HG03064 (cell line): Measurements from ENCODE around the gene PTPRN2.
"Not testable (repeated sequence)": the region's sequence is repeated elsewhere in the genome, so short reads cannot be mapped to it uniquely, and the experiment has no call there.

Source experiments
- ATAC-seq: cut with Tn5 transposase; IDR thresholded peaks from one replicate; pipeline ENCODE4 v1.9.1; 2021; ENCODE audit warnings: low read depth; ENCODE audit not compliant: unreplicated experiment

PTPRN2 gene

GRCh38 chr7:158536871-158537515, 50.6 kb downstream of the PTPRN2 start:
- ATAC-seq: no peak

- no peak for ATAC-seq
Observed at GRCh38 chr7:158535079-158535478, 52.5 kb downstream of the PTPRN2 start.

DNA sequence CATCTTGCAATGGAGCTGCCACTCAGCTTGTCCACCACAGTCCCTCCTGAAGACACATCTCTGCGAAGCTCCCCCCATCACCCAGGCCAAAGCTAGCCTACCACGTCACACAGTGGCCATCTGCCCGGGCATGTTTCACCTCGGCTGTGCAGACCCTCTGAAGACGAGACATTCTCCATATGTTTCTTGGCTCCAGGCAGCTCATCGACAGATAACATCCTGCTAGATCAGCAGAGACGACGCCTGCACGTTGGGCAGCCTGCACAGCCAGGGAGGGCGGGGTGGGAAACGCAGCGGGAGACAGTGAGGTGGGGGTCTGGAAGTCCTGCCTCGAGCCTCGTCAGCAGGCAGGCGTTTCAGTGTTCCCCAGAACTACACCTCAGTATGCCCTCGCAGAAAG, 53.0 kb downstream of the PTPRN2 start:
- ATAC-seq: no peak

GRCh38 chr7:158534134-158534515, 53.5 kb downstream of the PTPRN2 start:
- ATAC-seq: not testable (repeated sequence)

DNA sequence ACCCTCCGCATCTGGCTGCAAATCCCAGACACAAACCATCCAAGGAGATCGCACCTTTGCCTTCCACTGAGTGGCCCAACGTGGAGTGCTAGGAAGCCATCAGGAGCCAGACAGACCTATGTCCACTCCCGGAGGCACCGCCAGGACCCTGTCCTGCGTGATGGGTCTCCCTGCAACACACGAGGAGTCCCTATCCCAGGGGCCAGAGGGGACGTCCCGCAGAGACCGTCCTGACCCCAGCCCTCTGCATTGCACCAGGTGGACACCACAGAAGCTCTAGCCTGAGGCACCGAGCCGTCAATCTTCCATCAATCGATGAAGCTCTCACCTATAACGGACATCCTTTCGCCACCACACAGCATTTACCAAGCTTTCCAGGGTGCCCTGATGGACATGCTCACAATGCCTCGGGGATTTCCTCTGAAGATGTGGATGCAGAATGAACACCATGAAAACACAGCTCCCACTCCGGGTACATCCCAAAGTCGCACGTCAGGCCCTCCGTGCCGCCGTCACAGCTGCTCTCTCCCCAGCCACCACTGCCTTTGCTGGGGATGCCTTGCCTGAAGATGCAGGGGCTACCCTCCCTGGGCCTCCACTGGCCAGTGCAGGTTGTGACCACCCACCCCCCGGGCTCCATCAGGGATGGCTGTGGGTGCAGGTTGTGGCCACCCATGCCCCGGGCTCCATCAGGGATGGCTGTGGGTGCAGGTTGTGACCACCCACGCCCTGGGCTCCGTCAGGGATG, 54.1 kb downstream of the PTPRN2 start:
- ATAC-seq: no peak

- no peak for ATAC-seq
Observed at GRCh38 chr7:158532093-158532627, 55.5 kb downstream of the PTPRN2 start.

DNA sequence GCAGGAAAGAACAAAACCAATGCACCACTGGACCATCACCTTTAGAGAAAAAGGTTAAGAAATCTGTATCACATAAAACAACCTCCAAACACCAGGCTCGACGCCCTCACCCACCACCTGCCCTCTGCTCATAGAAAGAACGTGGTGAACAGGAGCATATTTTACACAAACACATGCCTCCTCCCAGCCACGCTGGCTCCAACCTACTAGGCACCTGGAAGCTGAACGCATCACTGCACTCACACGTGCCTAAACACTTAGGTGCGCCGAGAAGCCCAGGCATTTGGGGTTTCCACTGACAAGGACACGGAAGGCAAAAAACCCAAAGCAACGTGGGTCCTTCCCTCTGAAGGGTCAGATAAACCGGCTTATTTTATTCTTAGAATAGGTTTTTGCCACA, 56.0 kb downstream of the PTPRN2 start:
- ATAC-seq: no peak

DNA sequence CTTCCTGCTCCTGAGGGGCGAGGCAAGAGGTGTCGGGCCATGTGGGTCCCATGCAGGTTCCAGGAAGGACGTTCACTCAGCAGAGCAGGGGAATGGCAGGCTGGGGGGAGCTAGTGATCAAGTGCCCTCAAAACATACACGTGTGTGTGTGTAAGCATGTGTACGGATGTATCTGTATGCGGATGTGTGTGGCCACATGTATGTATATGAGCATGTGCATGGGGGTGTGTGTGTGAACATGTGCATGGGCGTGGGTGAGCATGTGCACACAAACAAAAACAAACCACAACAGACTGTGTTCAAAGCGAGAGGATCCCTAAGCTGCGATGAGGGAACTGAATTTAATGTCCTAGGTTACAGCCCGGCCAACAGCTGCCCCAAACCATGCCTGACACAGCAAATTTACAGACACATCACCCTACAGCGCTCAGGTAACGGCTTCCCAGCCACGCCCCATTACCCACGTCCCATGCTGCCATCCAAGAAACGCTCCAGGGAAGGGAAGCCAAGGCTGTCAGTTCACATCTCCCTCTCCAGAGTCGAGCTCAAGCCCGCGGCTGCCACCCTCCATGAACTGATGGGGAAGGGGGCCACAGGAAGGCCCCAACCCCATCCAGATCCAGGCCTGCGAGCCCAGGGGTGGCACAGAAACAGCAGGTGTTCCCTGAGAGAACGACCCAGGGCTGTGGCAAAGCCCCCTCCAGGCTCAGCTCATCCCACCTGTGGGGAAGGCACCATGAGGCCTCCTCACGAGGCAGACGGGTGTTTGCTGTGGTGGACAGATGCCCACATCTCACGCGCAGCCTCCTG, 56.6 kb downstream of the PTPRN2 start:
- no peak for ATAC-seq

- ATAC-seq: no peak
Observed at GRCh38 chr7:158529181-158530096, 58.2 kb downstream of the PTPRN2 start.

- ATAC-seq: no peak
Observed at GRCh38 chr7:158527915-158528502, 59.6 kb downstream of the PTPRN2 start.

DNA sequence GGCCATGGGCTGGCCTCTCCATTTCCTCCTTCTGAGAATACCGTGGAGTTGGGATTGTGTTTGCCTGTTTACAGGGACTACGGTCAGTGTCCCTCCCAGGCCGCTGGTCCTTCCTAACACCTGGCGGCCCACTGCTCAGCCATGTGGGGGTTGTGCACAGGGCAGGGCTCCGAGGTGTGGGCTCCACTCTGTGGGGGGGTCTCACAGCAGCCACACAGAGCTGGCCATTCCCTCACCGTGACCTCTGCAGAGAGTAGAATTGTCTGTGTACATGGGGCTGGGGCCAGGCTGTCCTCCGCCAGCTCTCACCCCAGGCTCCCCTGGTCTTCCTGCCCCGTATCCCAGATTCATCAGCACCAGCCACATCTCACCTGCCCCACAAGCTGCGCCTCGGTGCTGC, 60.1 kb downstream of the PTPRN2 start:
- ATAC-seq: no peak

DNA sequence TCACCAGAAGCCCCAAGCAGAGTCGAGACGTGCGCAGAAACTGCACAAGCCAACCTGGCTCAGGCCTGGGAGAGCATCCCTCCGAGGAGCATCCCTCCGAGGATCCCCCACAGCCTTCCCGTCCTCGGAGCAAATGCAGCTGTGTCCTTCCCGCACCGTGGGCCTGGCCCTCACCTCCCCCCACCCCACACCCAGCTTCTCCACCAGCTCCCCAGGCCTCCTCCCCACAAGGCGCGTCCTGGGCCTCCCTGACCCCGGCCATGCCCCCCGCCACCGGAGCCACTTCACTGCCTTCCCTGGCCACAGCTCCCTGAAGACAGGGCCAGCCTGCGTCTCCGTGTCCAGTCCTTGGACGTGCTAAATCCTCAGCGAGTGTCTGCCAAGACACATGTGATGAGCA, 60.6 kb downstream of the PTPRN2 start:
- no peak for ATAC-seq

DNA sequence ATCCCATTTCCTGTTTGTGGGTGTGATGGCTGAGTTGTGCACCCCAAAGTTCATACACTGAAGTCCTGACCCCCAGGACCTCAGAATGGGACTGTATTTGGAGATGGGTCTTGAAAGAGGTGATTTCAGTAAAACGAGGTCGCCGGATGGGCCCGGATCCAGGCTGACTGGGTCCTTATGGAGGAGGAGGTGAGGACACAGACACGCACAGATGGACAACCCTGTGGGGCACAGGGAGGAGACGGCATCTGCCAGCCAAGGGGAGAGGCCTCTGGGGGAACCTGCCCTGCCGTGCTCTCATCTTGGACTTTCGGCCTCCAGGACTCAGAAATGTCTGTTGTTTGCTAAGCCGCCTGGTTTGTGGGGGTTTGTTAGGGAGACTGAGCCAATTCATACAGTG, 61.1 kb downstream of the PTPRN2 start:
- no peak for ATAC-seq

DNA sequence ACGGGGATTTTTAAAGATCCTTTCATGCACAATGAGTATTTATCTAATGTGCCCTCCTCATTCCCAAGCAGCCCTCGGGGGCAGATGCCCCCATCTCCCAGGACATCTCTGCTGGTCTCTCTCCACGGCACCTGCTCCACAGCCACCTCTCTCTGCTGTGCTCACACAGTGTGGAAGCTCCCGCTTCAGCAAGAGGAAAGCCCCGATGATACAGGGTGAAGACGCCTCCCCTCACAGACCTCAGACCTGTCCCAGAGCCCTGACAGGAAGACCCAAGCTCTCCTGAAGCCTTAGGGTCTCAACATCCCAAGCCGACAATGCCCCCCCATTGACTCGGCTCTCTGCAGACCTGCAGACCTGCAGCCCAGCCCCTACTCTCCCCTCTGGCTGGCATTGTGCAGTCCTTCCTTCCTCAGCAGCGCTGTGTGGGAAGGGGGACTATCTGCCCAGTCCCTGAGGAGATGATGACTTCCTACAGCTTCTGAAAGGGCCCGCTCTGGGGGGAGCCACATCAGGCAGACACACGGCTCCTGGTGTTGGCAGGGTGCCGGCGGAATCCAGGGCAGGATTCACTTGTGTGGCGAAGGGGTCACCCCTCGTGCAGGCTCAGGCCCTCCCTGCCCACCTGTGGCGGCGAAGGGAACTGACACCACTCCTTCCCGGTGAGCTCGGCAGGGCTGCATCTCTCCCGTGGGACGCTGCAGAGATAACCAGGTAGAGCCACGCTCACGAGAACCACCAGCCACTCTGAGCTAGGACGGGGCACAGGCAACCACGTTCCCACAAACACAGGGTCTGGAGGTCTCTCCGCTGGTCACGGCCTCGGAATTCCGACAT, 61.8 kb downstream of the PTPRN2 start:
- no peak for ATAC-seq

DNA sequence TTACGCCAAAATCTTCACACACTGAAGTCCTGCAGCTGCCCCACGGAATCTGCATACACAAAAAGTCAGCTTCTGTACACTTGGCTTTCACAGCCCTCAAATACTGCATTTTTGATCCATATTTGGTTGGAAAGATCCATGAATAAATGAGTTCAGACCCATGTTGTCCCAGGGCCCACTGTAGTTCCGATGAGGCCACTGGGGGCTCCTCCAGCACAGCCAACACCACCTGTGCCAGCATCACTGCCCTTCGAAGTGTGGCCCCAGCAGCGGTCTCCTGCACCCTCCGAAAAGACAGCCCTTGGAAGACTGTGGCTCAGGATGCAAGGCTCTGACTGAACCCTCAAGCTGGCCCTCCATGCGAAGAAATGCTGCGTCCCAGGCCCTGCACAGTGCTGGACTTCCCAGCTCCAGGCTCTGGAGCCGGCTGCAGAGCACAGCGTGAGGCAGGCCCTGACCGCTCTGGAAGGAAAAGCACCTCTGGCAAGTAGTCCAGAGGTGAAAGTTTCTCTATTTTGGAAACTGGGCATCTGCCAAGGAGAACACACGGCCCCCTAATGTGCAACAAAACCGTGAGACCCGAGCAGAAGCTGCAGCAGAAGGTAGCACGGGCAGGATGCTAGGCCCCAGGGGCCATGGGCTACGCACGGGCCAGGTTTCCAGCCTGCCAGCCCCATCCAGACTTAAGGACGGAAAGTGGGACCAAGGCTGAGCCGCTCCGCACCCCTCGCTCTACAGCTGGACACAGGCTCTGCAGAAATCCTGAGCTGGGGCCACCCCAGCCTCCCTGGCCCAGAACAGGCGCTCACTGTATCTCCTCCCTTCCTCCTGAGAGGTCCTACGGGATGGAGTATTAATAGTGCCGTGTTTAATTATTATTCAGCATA, 62.6 kb downstream of the PTPRN2 start:
- no peak for ATAC-seq

- not testable (repeated sequence) for ATAC-seq
Observed at GRCh38 chr7:158524286-158524685, 63.3 kb downstream of the PTPRN2 start.

DNA sequence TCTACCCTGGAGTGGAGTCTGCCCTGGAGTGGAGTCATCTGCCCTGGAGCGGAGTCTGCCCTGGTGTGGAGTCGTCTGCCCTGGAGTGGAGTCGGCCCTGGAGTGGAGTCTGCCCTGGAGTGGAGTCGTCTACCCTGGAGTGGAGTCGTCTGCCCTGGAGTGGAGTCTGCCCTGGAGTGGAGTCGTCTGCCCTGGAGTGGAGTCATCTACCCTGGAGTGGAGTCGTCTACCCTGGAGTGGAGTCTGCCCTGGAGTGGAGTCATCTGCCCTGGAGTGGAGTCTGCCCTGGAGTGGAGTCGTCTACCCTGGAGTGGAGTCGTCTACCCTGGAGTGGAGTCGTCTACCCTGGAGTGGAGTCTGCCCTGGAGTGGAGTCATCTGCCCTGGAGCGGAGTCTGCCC, 63.7 kb downstream of the PTPRN2 start:
- ATAC-seq: not testable (repeated sequence)
